GM12878 (cell line): Measurements from ENCODE around the gene FAM20A. TPM values are rescaled to one million over a fixed set of nuclear protein-coding genes. Genes with fewer than 3 reads are reported as not detected.

ENCODE experiments used
- BACH1 ChIP-seq: fragments of 450-650 bp; IDR thresholded peaks from 2 replicates; pipeline ENCODE4 v1.6.1; 2017; ENCODE audit warnings: mild to moderate bottlenecking, borderline replicate concordance
- BHLHE40 ChIP-seq, 2 experiments: fragments of 450-650 bp in 1 of 2; IDR thresholded peaks; 2 replicates each; pipeline ENCODE4 v1.6.1; 2011 to 2017; ENCODE audit warnings: low read depth in 2 of 2, borderline replicate concordance in 1 of 2, improper control_type of control experiment in 1 of 2, low read length in 1 of 2, mild to moderate bottlenecking in 1 of 2
- CBX5 ChIP-seq: sonication (generic); IDR thresholded peaks from 2 replicates; pipeline ENCODE4 v1.6.1; 2016; ENCODE audit warnings: low read depth, moderate library complexity, mild to moderate bottlenecking, inconsistent platforms
- HDGF ChIP-seq: fragments of 450-650 bp; IDR thresholded peaks from 2 replicates; pipeline ENCODE4 v1.6.1; 2016; ENCODE audit warnings: antibody characterized with exemption
- MXI1 ChIP-seq: fragments of 150-350 bp; IDR thresholded peaks from 2 replicates; pipeline ENCODE4 v1.6.1; 2011; ENCODE audit warnings: low read depth, mild to moderate bottlenecking, inconsistent platforms, low read length, improper control_type of control experiment
- MYB ChIP-seq: fragments of 150-350 bp; IDR thresholded peaks from 2 replicates; pipeline ENCODE4 v1.6.1; 2014; ENCODE audit warnings: mild to moderate bottlenecking, low read depth, low read length, borderline replicate concordance
- NBN ChIP-seq: fragments of 450-650 bp; IDR thresholded peaks from 2 replicates; pipeline ENCODE4 v1.6.1; 2016
- NFXL1 ChIP-seq: fragments of 450-650 bp; IDR thresholded peaks from 2 replicates; pipeline ENCODE4 v1.6.1; 2017; ENCODE audit warnings: antibody characterized with exemption, mild to moderate bottlenecking, borderline replicate concordance
- NR2F1 ChIP-seq: fragments of 450-650 bp; conservative IDR thresholded peaks from 2 replicates; pipeline ENCODE4 v1.6.1; 2017; ENCODE audit warnings: mild to moderate bottlenecking
- PAX8 ChIP-seq: fragments of 450-650 bp; IDR thresholded peaks from 2 replicates; pipeline ENCODE4 v1.6.1; 2017; ENCODE audit warnings: mild to moderate bottlenecking, moderate library complexity
- RAD51 ChIP-seq: fragments of 450-650 bp; IDR thresholded peaks from 2 replicates; pipeline ENCODE4 v1.6.1; 2016; ENCODE audit warnings: moderate library complexity, mild to moderate bottlenecking, inconsistent platforms
- RB1 ChIP-seq: fragments of 450-650 bp; formaldehyde crosslinking; IDR thresholded peaks from 2 replicates; pipeline ENCODE4 v1.6.1; 2017; ENCODE audit warnings: mild to moderate bottlenecking, borderline replicate concordance
- SMARCA5 ChIP-seq: fragments of 450-650 bp; IDR thresholded peaks from 2 replicates; pipeline ENCODE4 v1.6.1; 2017; ENCODE audit warnings: mild to moderate bottlenecking
- TCF3 ChIP-seq: IDR thresholded peaks from 2 replicates; pipeline ENCODE4 v1.6.1; 2012; ENCODE audit warnings: low read depth, mild to moderate bottlenecking, low read length, borderline replicate concordance; ENCODE audit not compliant: insufficient read depth
- ZNF24 ChIP-seq: fragments of 450-650 bp; IDR thresholded peaks from 2 replicates; pipeline ENCODE4 v1.6.1; 2017; ENCODE audit warnings: antibody characterized with exemption, mild to moderate bottlenecking
- ZZZ3 ChIP-seq: IDR thresholded peaks from 2 replicates; pipeline ENCODE4 v1.6.1; 2011; ENCODE audit warnings: low read depth; ENCODE audit not compliant: control insufficient read depth, insufficient read length
- polyA plus RNA-seq, 11 experiments: library from polyadenylated mRNA; depleted of rRNA in 4 of 11; unstranded in 6 of 11; stranded (reverse) in 5 of 11; fragments of >200 nt; fragmentation: Nextera tagmentation in 4 of 11; fragmentation: Illumina TruSeq in 1 of 11; extraction: Ambion mirVana in 4 of 11; extraction: Trizol in 1 of 11; gene quantifications; 1 replicate in 1 of 11; 2 replicates in 10 of 11; pipeline versions ENCODE4 v1.2.1 to v1.2.3, GENCODE V29; 2011 to 2016; ENCODE audit warnings: inconsistent platforms in 2 of 11, missing spikeins in 2 of 11, low read depth in 1 of 11
- total RNA-seq, 4 experiments: library from RNA; depleted of rRNA in 3 of 4; stranded (reverse); fragments of >200 nt in 3 of 4; fragmentation: Illumina TruSeq in 1 of 4; extraction: Trizol in 1 of 4; gene quantifications; 2 replicates each; pipeline versions ENCODE4 v1.2.1 to v1.2.3, GENCODE V29; 2013 to 2021
- TF ChIP-seq, protein P1 (sequence below): fragments of 450-650 bp; IDR thresholded peaks from 2 replicates; pipeline ENCODE4 v1.6.1; 2016; ENCODE audit warnings: mild to moderate bottlenecking
- TF ChIP-seq, protein P2 (sequence below): fragments of 450-650 bp; IDR thresholded peaks from 2 replicates; pipeline ENCODE4 v1.6.1; 2016; ENCODE audit warnings: mild to moderate bottlenecking
- TF ChIP-seq, protein P3 (sequence below): IDR thresholded peaks from 2 replicates; pipeline ENCODE4 v1.6.1; 2012; ENCODE audit warnings: low read length, inconsistent platforms
- TF ChIP-seq, protein P4 (sequence below): IDR thresholded peaks from 2 replicates; pipeline ENCODE4 v1.6.1; 2011; ENCODE audit warnings: borderline replicate concordance, low read depth, mild to moderate bottlenecking, moderate library complexity, mixed read lengths, low read length; ENCODE audit not compliant: insufficient read depth; ENCODE audit errors: extremely low read length

The FAM20A gene
- total and polyA plus RNA-seq, 10 of the 15 experiments (the other 5 are each of a cell fraction or from before 2014, with no cell fraction given), result 0.13 TPM; not detected in 9

DNA sequence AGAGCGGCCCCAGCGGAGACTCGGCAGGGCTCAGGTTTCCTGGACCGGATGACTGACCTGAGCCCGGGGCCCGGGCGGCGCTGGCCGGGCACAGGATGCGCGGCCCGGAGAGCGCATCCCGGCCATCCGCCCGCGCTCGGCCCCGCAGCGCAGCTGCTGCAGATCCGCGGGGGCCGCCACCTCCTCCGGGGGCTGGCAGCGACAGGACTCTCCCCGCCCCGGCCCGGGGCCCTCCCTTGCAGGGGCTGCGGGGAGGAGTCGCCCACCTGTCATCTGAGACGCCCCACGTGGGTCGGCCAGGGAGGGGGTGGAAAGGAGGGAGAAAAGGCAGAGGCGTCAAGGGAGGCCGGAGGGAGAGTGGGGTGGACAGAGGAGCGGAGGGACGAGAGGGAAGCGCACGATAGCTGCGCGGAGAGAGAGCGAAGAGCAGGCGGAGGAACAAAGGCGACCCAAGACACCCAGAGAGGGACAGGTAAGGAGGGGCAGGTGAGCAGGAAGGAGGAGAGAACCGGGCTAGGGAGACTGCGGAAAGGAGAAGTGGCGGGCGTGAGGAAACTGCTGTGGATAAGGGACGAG is 89.4 kb downstream of the FAM20A start (continued):
- TF ChIP-seq RAD51 (peak; percentile 88), PAX8 (no peak), CBX5 (no peak), TCF3 (peak; percentile 80), NBN (peak; percentile 99), ZNF24 (0 out of 2 replicates have a peak, but pooled peaks have one; percentile 37), ZZZ3 (no peak), BACH1 (peak; percentile 78; the same call in 1 of the 2 replicates), RB1 (peak; percentile 40; the same call in 1 of the 2 replicates), MYB (no peak), NR2F1 (peak; percentile 52; the same call in 1 of the 2 replicates), MXI1 (no peak), NFXL1 (0 out of 2 replicates have a peak, but pooled peaks have one; percentile 53), SMARCA5 (peak; percentile 61; the same call in 1 of the 2 replicates), BHLHE40 (IDR thresholded peaks at IDR 0.05; ENCODE audit: borderline replicate concordance in 1 of 2, low read depth in 2 of 2, low read length in 1 of 2) (peak; percentile 5 to 59; a peak in 1 of 4 replicates), HDGF (peak; percentile 99)
- TF ChIP-seq, protein P1, sequence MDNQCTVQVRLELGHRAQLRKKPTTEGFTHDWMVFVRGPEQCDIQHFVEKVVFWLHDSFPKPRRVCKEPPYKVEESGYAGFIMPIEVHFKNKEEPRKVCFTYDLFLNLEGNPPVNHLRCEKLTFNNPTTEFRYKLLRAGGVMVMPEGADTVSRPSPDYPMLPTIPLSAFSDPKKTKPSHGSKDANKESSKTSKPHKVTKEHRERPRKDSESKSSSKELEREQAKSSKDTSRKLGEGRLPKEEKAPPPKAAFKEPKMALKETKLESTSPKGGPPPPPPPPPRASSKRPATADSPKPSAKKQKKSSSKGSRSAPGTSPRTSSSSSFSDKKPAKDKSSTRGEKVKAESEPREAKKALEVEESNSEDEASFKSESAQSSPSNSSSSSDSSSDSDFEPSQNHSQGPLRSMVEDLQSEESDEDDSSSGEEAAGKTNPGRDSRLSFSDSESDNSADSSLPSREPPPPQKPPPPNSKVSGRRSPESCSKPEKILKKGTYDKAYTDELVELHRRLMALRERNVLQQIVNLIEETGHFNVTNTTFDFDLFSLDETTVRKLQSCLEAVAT, result peak; percentile 96
- TF ChIP-seq, protein P2, sequence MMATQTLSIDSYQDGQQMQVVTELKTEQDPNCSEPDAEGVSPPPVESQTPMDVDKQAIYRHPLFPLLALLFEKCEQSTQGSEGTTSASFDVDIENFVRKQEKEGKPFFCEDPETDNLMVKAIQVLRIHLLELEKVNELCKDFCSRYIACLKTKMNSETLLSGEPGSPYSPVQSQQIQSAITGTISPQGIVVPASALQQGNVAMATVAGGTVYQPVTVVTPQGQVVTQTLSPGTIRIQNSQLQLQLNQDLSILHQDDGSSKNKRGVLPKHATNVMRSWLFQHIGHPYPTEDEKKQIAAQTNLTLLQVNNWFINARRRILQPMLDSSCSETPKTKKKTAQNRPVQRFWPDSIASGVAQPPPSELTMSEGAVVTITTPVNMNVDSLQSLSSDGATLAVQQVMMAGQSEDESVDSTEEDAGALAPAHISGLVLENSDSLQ, result peak; percentile 67
- TF ChIP-seq, protein P3, sequence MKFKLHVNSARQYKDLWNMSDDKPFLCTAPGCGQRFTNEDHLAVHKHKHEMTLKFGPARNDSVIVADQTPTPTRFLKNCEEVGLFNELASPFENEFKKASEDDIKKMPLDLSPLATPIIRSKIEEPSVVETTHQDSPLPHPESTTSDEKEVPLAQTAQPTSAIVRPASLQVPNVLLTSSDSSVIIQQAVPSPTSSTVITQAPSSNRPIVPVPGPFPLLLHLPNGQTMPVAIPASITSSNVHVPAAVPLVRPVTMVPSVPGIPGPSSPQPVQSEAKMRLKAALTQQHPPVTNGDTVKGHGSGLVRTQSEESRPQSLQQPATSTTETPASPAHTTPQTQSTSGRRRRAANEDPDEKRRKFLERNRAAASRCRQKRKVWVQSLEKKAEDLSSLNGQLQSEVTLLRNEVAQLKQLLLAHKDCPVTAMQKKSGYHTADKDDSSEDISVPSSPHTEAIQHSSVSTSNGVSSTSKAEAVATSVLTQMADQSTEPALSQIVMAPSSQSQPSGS, result no peak
- TF ChIP-seq, protein P4, sequence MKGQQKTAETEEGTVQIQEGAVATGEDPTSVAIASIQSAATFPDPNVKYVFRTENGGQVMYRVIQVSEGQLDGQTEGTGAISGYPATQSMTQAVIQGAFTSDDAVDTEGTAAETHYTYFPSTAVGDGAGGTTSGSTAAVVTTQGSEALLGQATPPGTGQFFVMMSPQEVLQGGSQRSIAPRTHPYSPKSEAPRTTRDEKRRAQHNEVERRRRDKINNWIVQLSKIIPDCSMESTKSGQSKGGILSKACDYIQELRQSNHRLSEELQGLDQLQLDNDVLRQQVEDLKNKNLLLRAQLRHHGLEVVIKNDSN, result peak; percentile 86
